CD14-positive monocyte (primary cell): ENCODE data around the gene LHPP. TPM values are rescaled to one million over a fixed set of nuclear protein-coding genes. Genes with fewer than 3 reads are reported as not detected.

ENCODE experiments used
- DNase-seq, 3 donors: peaks; one replicate each; pipeline ENCODE4 v3.0.0-alpha.2; 2011 to 2022
- H2AFZ ChIP-seq: 2 replicates; pipeline ENCODE4 v1.6.0; 2012; ENCODE audit warnings: mild to moderate bottlenecking, low read depth, low read length, inconsistent platforms; ENCODE audit not compliant: insufficient read depth, poor library complexity, severe bottlenecking
- H3K27ac ChIP-seq, 2 donors: 1 replicate in 1 of 2; 2 replicates in 1 of 2; pipeline ENCODE4 v1.5.1; 2012 to 2013; ENCODE audit warnings: low read length in 2 of 2, control low read depth in 1 of 2, inconsistent platforms in 1 of 2, low read depth in 1 of 2, mild to moderate bottlenecking in 1 of 2
- H3K27me3 ChIP-seq, 2 donors: one replicate each; pipeline versions ENCODE4 v1.6.0 to v1.6.1; 2011 to 2013; ENCODE audit warnings: low read length in 2 of 2; ENCODE audit not compliant: control insufficient read depth in 2 of 2, insufficient read depth in 2 of 2
- H3K36me3 ChIP-seq, 2 donors: replicated peaks in 1 of 2; 1 replicate in 1 of 2; 2 replicates in 1 of 2; pipeline versions ENCODE4 v1.5.1 to v1.6.1; 2012 to 2013; ENCODE audit warnings: low read length in 2 of 2, control low read depth in 1 of 2, inconsistent platforms in 1 of 2, mild to moderate bottlenecking in 1 of 2; ENCODE audit not compliant: insufficient read depth in 2 of 2, control insufficient read depth in 1 of 2
- H3K4me1 ChIP-seq, 2 donors: 1 replicate in 1 of 2; 2 replicates in 1 of 2; pipeline versions ENCODE4 v1.5.1 to v1.6.1; 2012 to 2013; ENCODE audit warnings: low read length in 2 of 2, control low read depth in 1 of 2, inconsistent platforms in 1 of 2, mild to moderate bottlenecking in 1 of 2, moderate library complexity in 1 of 2; ENCODE audit not compliant: insufficient read depth in 2 of 2, control insufficient read depth in 1 of 2
- H3K4me2 ChIP-seq: replicated peaks from 2 replicates; pipeline ENCODE3; 2012; ENCODE audit warnings: low read length, moderate library complexity, mild to moderate bottlenecking; ENCODE audit not compliant: poor library complexity, severe bottlenecking; ENCODE audit errors: extremely low read depth
- H3K4me3 ChIP-seq, 3 experiments: fragments of 200-600 bp in 1 of 3; sonication (generic) in 1 of 3; replicated peaks in 1 of 3; 1 replicate in 2 of 3; 2 replicates in 1 of 3; pipeline ENCODE4 v1.5.1; 2011 to 2013; ENCODE audit warnings: low read length in 3 of 3, mild to moderate bottlenecking in 3 of 3, control low read depth in 2 of 3, low read depth in 2 of 3, inconsistent platforms in 1 of 3, moderate library complexity in 1 of 3
- H3K79me2 ChIP-seq: 2 replicates; pipeline ENCODE4 v1.6.0; 2012; ENCODE audit warnings: mild to moderate bottlenecking, control low read depth, inconsistent platforms, low read length, moderate library complexity; ENCODE audit not compliant: insufficient read depth
- H3K9ac ChIP-seq: 2 replicates; pipeline ENCODE4 v1.6.0; 2017; ENCODE audit warnings: low read length, mild to moderate bottlenecking; ENCODE audit not compliant: insufficient read depth, poor library complexity, severe bottlenecking
- H3K9me3 ChIP-seq, 2 donors: replicated peaks in 1 of 2; 1 replicate in 1 of 2; 2 replicates in 1 of 2; pipeline versions ENCODE4 v1.5.1 to v1.6.1; 2012 to 2013; ENCODE audit warnings: low read length in 2 of 2, control low read depth in 1 of 2; ENCODE audit not compliant: control insufficient read depth in 1 of 2, insufficient read depth in 1 of 2
- H4K20me1 ChIP-seq: 2 replicates; pipeline ENCODE4 v1.6.0; 2012; ENCODE audit warnings: mild to moderate bottlenecking, low read length, control low read depth, moderate library complexity; ENCODE audit not compliant: insufficient read depth
- H3K27ac Mint-ChIP-seq, 7 donors: one replicate each; pipeline ENCODE4 v1.8.0; 2020; ENCODE audit warnings: mild to moderate bottlenecking in 7 of 7, mixed read lengths in 7 of 7, moderate library complexity in 6 of 7, inconsistent platforms in 2 of 7
- H3K27me3 Mint-ChIP-seq, 3 donors: one replicate each; pipeline ENCODE4 v1.8.0; 2021 to 2022; ENCODE audit warnings: low read depth in 3 of 3, mild to moderate bottlenecking in 3 of 3, mixed read lengths in 3 of 3, moderate library complexity in 3 of 3, inconsistent platforms in 1 of 3
- H3K36me3 Mint-ChIP-seq, 2 donors: one replicate each; pipeline ENCODE4 v1.8.0; 2020; ENCODE audit warnings: mixed read lengths in 2 of 2, inconsistent platforms in 1 of 2, mild to moderate bottlenecking in 1 of 2
- H3K4me1 Mint-ChIP-seq: one replicate; pipeline ENCODE4 v1.8.0; 2020; ENCODE audit warnings: mild to moderate bottlenecking, mixed read lengths
- H3K4me3 Mint-ChIP-seq, 2 donors: one replicate each; pipeline ENCODE4 v1.8.0; 2020; ENCODE audit warnings: mild to moderate bottlenecking in 2 of 2, mixed read lengths in 2 of 2, moderate library complexity in 1 of 2
- H3K9me3 Mint-ChIP-seq, 7 donors: one replicate each; pipeline ENCODE4 v1.8.0; 2020 to 2022; ENCODE audit warnings: mixed read lengths in 7 of 7, mild to moderate bottlenecking in 6 of 7, moderate library complexity in 6 of 7, inconsistent platforms in 2 of 7
- CTCF ChIP-seq: fragments of 200-600 bp; IDR thresholded peaks from one replicate; pipeline ENCODE4 v1.8.0; 2022; ENCODE audit warnings: antibody characterized with exemption, mild to moderate bottlenecking
- WGBS: methylation state at CpG from one replicate; pipeline ENCODE4 v1.1.5; 2013; ENCODE audit warnings: missing lambda C conversion rate; ENCODE audit not compliant: insufficient coverage; 5-methylcytosine and 5-hydroxymethylcytosine counted together
- intact Hi-C, 2 donors: fragments of 100-400 bp; cut with micrococcal nuclease; formaldehyde crosslinking; loops; one replicate each; pipeline versions ENCODE4 v1.15.0 to v1.15.1; 2023
- polyA plus RNA-seq, 3 donors: library from polyadenylated mRNA; depleted of rRNA in 1 of 3; unstranded in 2 of 3; stranded (reverse) in 1 of 3; fragments of 300-500 nt in 2 of 3; fragments of >200 nt in 1 of 3; fragmentation: Illumina TruSeq in 2 of 3; gene quantifications; 1 replicate in 2 of 3; 2 replicates in 1 of 3; pipeline ENCODE4 v1.2.3, GENCODE V29; 2012 to 2021

Gene LHPP
- polyA plus RNA-seq, 3 donors = 15.2 to 20.6 (median 19.5) TPM

GRCh38 chr10:124425227-124425962 lies 36.2 kb upstream of the LHPP start:
- intact Hi-C loops = no loop called here
- peaks cover 8 to 33% of the 10 kb centered on the region in 2 donors for H3K27me3 ChIP-seq

GRCh38 chr10:124428207-124428777 lies 33.3 kb upstream of the LHPP start:
- intact Hi-C loops = no loop called here
- 100% methylated on average over 1 of the region's 3 CpGs for WGBS
- H3K4me1 ChIP-seq = no peaks in the 10 kb centered on the region
- no peaks in the 10 kb centered on the region for H4K20me1 ChIP-seq
- H3K27me3 ChIP-seq = peaks cover 3 to 17% of the 10 kb centered on the region in 2 donors
- no peak overlapping the region for H3K4me3 Mint-ChIP-seq
- H3K9me3 Mint-ChIP-seq = peaks cover 0 to 2% (median 0%) of the 10 kb centered on the region in 7 donors
- no peak overlapping the region for H3K27ac ChIP-seq
- no peaks in the 10 kb centered on the region for H3K79me2 ChIP-seq
- H3K4me1 Mint-ChIP-seq = no peaks in the 10 kb centered on the region
- no peaks in the 10 kb centered on the region for H3K9me3 ChIP-seq
- H3K36me3 ChIP-seq = no peaks in the 10 kb centered on the region
- peak overlapping the region in 1 of 7 donors; percentile 79 for H3K27ac Mint-ChIP-seq
- H2AFZ ChIP-seq = peak overlapping the region; percentile 41
- H3K27me3 Mint-ChIP-seq = peaks cover 25 to 52% (median 27%) of the 10 kb centered on the region in 3 donors
- H3K36me3 Mint-ChIP-seq = no peaks in the 10 kb centered on the region
- TF ChIP-seq CTCF = no peak
- H3K9ac ChIP-seq = no peak overlapping the region
- DNase-seq = no peak
- H3K4me3 ChIP-seq = no peak overlapping the region
- no peak overlapping the region for H3K4me2 ChIP-seq

More at GRCh38 chr10:124425227-124425962, 36.2 kb upstream of the LHPP start:
- Mint-ChIP-seq H3K36me3 (no peaks in the 10 kb centered on the region), H3K9me3 (peaks cover 0 to 2% (median 0%) of the 10 kb centered on the region in 7 donors), H3K4me1 (no peaks in the 10 kb centered on the region), H3K27me3 (peaks cover 34 to 61% (median 44%) of the 10 kb centered on the region in 3 donors), H3K27ac (no peak overlapping the region), H3K4me3 (no peak overlapping the region)
- DNase-seq = no peak
- Histone ChIP-seq H3K79me2 (no peaks in the 10 kb centered on the region), H2AFZ (no peak overlapping the region), H4K20me1 (no peaks in the 10 kb centered on the region), H3K4me1 (no peaks in the 10 kb centered on the region), H3K27ac (no peak overlapping the region), H3K4me2 (no peak overlapping the region), H3K4me3 (no peak overlapping the region), H3K36me3 (no peaks in the 10 kb centered on the region), H3K9me3 (no peaks in the 10 kb centered on the region), H3K9ac (no peak overlapping the region)
- TF ChIP-seq CTCF = no peak
- WGBS = no CpG with 5 or more reads among the region's 4 CpGs
